MM.1S (cell line): Measurements from ENCODE around the gene EDAR.

ENCODE experiments used
- CTCF ChIP-seq: fragments of 300-600 bp; sonication (generic); IDR thresholded peaks from 2 replicates; pipeline ENCODE4 v1.5.1; 2016; ENCODE audit warnings: antibody characterized with exemption, low read length, mixed read lengths
- EZH2 ChIP-seq: fragments of 300-600 bp; sonication (generic); optimal IDR thresholded peaks from 2 replicates; pipeline ENCODE3; 2017; ENCODE audit warnings: low read depth, mild to moderate bottlenecking, antibody characterized with exemption, low read length, mixed read lengths

- TF ChIP-seq CTCF, result no peak
- no peak for TF ChIP-seq EZH2
Measured at GRCh38 chr2:108971661-108972566, 17.1 kb downstream of the EDAR start.
